Coronary artery (tissue), 2 donors: ENCODE measurements around the gene PSME1.
"Not testable (repeated sequence)": the region's sequence is repeated elsewhere in the genome, so short reads cannot be mapped to it uniquely, and the experiment has no call there.

Experiments used
- DNase-seq: peaks from one replicate; pipeline ENCODE4 v3.0.0-alpha.2; 2017; ENCODE audit warnings: low spot score
- H3K27ac ChIP-seq, 2 donors: fragments of 200-600 bp; sonication (generic); one replicate each; pipeline ENCODE4 v1.5.1; 2016 to 2019
- H3K4me3 ChIP-seq: fragments of 200-600 bp; sonication (generic); 2 replicates; pipeline ENCODE4 v1.5.1; 2016; ENCODE audit warnings: mild to moderate bottlenecking, moderate library complexity
- CTCF ChIP-seq: fragments of 200-600 bp; sonication (generic); IDR thresholded peaks from one replicate; pipeline ENCODE4 v1.5.1; 2019; ENCODE audit warnings: antibody characterized with exemption

Gene PSME1

DNA sequence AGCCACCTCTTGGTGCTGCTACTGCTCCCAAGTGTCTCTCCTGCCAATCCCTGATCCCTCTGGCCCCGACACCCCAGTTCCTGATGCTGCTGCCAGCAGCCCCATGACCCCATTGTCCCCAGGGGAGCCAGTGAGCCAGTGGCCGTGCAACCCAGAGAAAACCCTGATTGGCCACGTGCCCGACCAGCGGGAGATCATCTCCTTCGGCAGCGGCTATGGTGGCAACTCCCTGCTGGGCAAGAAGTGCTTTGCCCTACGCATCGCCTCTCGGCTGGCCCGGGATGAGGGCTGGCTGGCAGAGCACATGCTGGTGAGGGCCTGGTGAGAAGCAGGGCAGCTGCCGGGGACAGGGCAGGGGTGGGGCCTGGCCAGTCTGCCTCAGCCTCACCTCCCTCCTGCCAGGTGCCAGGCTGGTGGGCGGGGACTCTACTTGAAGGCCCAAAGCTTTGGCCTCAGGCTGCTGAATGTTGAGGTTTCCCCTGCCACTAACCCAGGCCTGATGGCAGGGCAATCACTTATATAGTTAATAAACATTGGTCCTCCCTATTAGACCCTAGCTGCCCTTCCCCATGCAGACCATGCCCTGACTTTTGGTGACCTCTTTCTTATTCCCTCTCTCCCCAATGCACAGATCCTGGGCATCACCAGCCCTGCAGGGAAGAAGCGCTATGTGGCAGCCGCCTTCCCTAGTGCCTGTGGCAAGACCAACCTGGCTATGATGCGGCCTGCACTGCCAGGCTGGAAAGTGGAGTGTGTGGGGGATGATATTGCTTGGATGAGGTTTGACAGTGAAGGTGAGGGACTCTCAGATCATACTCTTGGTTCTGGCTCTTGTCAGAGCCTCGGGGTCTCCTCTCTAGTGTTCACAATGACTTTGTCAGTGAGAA, 36.8 kb upstream of the PSME1 start:
- H3K4me3 ChIP-seq = no peak overlapping the region
- DNase-seq = no peak
- H3K27ac ChIP-seq = no peak overlapping the region
- TF ChIP-seq CTCF = no peak

GRCh38 chr14:24100197-24100981, 35.6 kb upstream of the PSME1 start:
- Histone ChIP-seq H3K4me3 (no peak overlapping the region), H3K27ac (no peak overlapping the region)
- TF ChIP-seq CTCF = no peak
- no peak for DNase-seq

GRCh38 chr14:24100982-24101494, 35.0 kb upstream of the PSME1 start:
- TF ChIP-seq CTCF = no peak
- H3K27ac ChIP-seq = no peak overlapping the region
- no peak overlapping the region for H3K4me3 ChIP-seq
- no peak for DNase-seq

DNA sequence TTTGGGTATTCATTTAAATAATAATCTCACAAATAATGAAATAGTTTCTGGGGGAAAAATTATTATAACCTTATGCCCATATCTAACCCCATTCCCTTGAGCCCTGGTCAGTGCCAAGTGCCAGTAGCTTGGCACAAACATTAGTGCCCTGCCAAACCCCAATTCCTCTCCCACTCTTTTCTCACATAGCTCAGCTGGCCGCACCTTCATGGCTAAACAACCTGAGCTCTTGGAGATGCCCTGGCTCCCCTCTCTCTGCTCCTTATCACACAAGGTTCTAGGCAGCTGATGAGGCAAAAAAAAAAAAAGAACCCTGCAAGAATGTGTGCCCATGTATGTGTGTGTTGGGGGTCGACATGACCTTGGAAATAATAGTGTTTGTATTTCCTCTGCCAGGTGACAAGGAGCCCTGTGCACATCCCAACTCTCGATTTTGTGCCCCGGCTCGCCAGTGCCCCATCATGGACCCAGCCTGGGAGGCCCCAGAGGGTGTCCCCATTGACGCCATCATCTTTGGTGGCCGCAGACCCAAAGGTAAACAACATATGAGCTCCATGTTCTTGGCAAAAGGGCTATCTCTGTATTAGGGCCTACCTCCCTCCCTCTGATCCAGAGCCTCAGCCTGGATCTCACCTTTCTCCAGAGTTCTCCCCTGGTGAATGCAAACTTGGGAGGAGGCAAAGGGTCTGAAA, 33.5 kb upstream of the PSME1 start:
- Histone ChIP-seq H3K27ac (no peak overlapping the region), H3K4me3 (no peak overlapping the region)
- no peak for TF ChIP-seq CTCF
- no peak for DNase-seq

GRCh38 chr14:24103451-24103850, 32.5 kb upstream of the PSME1 start:
- Histone ChIP-seq H3K4me3 (no peak overlapping the region), H3K27ac (no peak overlapping the region)
- TF ChIP-seq CTCF = no peak
- no peak for DNase-seq

GRCh38 chr14:24105609-24106239, 30.3 kb upstream of the PSME1 start:
- not testable (repeated sequence) for DNase-seq, H3K4me3 ChIP-seq, H3K27ac ChIP-seq
